HepG2 (cell line): Measurements from ENCODE around the gene MMRN2.
"Not testable (repeated sequence)": the region's sequence is repeated elsewhere in the genome, so short reads cannot be mapped to it uniquely, and the experiment has no call there.

Source experiments
- BCL6 ChIP-seq: IDR thresholded peaks from 2 replicates; pipeline ENCODE4 v1.6.1; 2016; ENCODE audit warnings: missing genetic modification reagents, missing compliant biosample characterization
- NR3C1 ChIP-seq: sonication (generic); formaldehyde crosslinking; IDR thresholded peaks from 2 replicates; pipeline ENCODE4 v1.4.0; 2020; ENCODE audit warnings: missing genetic modification reagents
- SALL1 ChIP-seq: sonication (generic); formaldehyde crosslinking; IDR thresholded peaks from 2 replicates; pipeline ENCODE4 v1.8.0; 2022; ENCODE audit warnings: mild to moderate bottlenecking, missing genetic modification reagents
- TF ChIP-seq, protein P1 (sequence below): sonication (generic); formaldehyde crosslinking; IDR thresholded peaks from 2 replicates; pipeline ENCODE4 v1.4.0; 2020; ENCODE audit warnings: missing genetic modification reagents, mild to moderate bottlenecking, borderline replicate concordance

GRCh38 chr10:86947806-86948205 is 9.6 kb downstream of the MMRN2 start:
- TF ChIP-seq, protein P1, sequence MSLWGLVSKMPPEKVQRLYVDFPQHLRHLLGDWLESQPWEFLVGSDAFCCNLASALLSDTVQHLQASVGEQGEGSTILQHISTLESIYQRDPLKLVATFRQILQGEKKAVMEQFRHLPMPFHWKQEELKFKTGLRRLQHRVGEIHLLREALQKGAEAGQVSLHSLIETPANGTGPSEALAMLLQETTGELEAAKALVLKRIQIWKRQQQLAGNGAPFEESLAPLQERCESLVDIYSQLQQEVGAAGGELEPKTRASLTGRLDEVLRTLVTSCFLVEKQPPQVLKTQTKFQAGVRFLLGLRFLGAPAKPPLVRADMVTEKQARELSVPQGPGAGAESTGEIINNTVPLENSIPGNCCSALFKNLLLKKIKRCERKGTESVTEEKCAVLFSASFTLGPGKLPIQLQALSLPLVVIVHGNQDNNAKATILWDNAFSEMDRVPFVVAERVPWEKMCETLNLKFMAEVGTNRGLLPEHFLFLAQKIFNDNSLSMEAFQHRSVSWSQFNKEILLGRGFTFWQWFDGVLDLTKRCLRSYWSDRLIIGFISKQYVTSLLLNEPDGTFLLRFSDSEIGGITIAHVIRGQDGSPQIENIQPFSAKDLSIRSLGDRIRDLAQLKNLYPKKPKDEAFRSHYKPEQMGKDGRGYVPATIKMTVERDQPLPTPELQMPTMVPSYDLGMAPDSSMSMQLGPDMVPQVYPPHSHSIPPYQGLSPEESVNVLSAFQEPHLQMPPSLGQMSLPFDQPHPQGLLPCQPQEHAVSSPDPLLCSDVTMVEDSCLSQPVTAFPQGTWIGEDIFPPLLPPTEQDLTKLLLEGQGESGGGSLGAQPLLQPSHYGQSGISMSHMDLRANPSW (CRISPR knock-in tag): not testable (repeated sequence)
- TF ChIP-seq NR3C1, SALL1, BCL6 (CRISPR knock-in tag): not testable (repeated sequence)
